Adrenal gland (tissue), 5 donors: ENCODE data around the gene MSRB2.

Source experiments
- CTCF ChIP-seq, 6 experiments: fragments of 450-650 bp in 4 of 6; fragments of 200-600 bp in 2 of 6; sonication (generic) in 1 of 6; IDR thresholded peaks; 1 replicate in 5 of 6; 2 replicates in 1 of 6; pipeline versions ENCODE4 v1.5.1 to v1.8.0; 2016 to 2021; ENCODE audit warnings: antibody characterized with exemption in 6 of 6, mild to moderate bottlenecking in 2 of 6, moderate library complexity in 1 of 6
- POLR2A ChIP-seq, 2 donors: fragments of 450-650 bp; IDR thresholded peaks; one replicate each; pipeline ENCODE4 v1.6.1; 2017; ENCODE audit warnings: antibody characterized with exemption in 2 of 2, mild to moderate bottlenecking in 2 of 2, moderate library complexity in 1 of 2
- donor health status: DM: no; HTN: no; CAD: no.

GRCh38 chr10:23079700-23080099 is 15.7 kb upstream of the MSRB2 start:
- TF ChIP-seq CTCF (IDR thresholded peaks at IDR 0.05) (no peak), POLR2A (IDR thresholded peaks at IDR 0.05) (no peak)
